T-helper 17 cell (primary cell): ENCODE results near the gene TMPRSS3. TPM values are rescaled to one million over a fixed set of nuclear protein-coding genes. Genes with fewer than 3 reads are reported as not detected.

Source experiments
- ATAC-seq: fragments of 150-1000 bp; cut with Tn5 transposase; 2 replicates; pipeline ENCODE4 v1.10.0; 2021; ENCODE audit warnings: mild to moderate bottlenecking, moderate library complexity
- DNase-seq, 3 donors: peaks; one replicate each; pipeline versions ENCODE4 v3.0.0 to v3.0.0-alpha.2; 2020 to 2021
- H3K9me3 ChIP-seq: one replicate; pipeline ENCODE4 v1.7.0; 2013; ENCODE audit warnings: low read length, mild to moderate bottlenecking; ENCODE audit not compliant: control insufficient read depth, poor library complexity, severe bottlenecking
- H3K27ac Mint-ChIP-seq: one replicate; pipeline ENCODE4 v1.8.0; 2022; ENCODE audit warnings: mild to moderate bottlenecking, moderate library complexity, mixed read lengths
- H3K27me3 Mint-ChIP-seq: one replicate; pipeline ENCODE4 v1.8.0; 2022; ENCODE audit warnings: mixed read lengths
- H3K36me3 Mint-ChIP-seq: one replicate; pipeline ENCODE4 v1.8.0; 2022; ENCODE audit warnings: low read depth, mixed read lengths
- H3K4me1 Mint-ChIP-seq: one replicate; pipeline ENCODE4 v1.8.0; 2022; ENCODE audit warnings: mild to moderate bottlenecking, mixed read lengths
- H3K4me3 Mint-ChIP-seq: one replicate; pipeline ENCODE4 v1.8.0; 2022; ENCODE audit warnings: mild to moderate bottlenecking, moderate library complexity, mixed read lengths
- total RNA-seq, 4 donors: library from RNA in 2 of 4; stranded (reverse) in 2 of 4; gene quantifications; one replicate each; pipeline ENCODE4 v1.2.3 and lab custom pipeline; 2022 to 2026

Gene TMPRSS3
- total RNA-seq, 2 donors from 2014 or later: 2.8 to 4.5 TPM

DNA sequence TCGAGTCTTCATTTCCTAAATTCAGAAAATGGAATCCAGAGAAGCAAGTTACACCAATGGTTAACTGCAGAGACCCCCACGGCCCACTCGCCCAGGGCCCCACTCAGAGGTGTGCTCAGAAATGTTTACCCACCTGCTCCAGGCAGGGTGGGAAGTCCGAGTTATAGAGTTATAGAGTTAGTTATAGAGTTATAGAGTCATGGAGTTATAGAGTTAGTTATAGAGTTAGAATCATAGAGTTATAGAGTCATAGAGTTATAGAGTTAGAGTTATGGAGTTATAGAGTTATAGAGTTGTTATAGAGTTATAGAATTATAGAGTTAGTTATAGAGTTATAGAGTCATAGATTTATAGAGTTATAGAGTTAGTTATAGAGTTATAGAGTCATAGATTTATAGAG lies 39.5 kb upstream of the TMPRSS3 start:
- no peaks in the 10 kb centered on the region for H3K9me3 ChIP-seq
- ATAC-seq (no peak), DNase-seq (no peak)
- H3K27ac Mint-ChIP-seq: peak overlapping the region; percentile 90
- H3K27me3 Mint-ChIP-seq: no peaks in the 10 kb centered on the region
- H3K4me3 Mint-ChIP-seq: no peak overlapping the region
- H3K4me1 Mint-ChIP-seq: peaks cover 24% of the 10 kb centered on the region
- peaks cover 23% of the 10 kb centered on the region for H3K36me3 Mint-ChIP-seq

DNA sequence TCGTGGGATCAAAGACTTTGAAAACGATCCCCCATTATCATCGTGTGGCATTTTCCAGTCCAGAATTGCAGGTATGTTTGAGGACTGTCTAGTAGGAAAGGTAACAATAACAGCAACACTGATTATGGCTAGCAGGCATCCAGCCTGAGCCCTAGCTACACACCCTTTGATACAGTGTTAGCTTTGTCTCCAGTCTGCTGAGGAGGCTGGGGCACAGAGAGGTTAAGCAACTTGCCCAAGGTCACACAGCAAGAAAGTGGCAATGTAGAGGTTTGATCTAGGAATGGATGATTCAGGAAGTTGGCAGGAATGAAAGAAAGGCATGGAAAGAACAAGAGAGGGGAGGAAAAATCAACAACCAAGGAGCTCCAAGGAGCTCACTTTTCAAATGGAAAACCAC lies 39.0 kb upstream of the TMPRSS3 start:
- Mint-ChIP-seq H3K27me3 (no peaks in the 10 kb centered on the region), H3K4me3 (no peak overlapping the region), H3K36me3 (peaks cover 23% of the 10 kb centered on the region), H3K4me1 (peaks cover 24% of the 10 kb centered on the region), H3K27ac (peak overlapping the region; percentile 90)
- no peak for DNase-seq
- H3K9me3 ChIP-seq: no peaks in the 10 kb centered on the region
- no peak for ATAC-seq

DNA sequence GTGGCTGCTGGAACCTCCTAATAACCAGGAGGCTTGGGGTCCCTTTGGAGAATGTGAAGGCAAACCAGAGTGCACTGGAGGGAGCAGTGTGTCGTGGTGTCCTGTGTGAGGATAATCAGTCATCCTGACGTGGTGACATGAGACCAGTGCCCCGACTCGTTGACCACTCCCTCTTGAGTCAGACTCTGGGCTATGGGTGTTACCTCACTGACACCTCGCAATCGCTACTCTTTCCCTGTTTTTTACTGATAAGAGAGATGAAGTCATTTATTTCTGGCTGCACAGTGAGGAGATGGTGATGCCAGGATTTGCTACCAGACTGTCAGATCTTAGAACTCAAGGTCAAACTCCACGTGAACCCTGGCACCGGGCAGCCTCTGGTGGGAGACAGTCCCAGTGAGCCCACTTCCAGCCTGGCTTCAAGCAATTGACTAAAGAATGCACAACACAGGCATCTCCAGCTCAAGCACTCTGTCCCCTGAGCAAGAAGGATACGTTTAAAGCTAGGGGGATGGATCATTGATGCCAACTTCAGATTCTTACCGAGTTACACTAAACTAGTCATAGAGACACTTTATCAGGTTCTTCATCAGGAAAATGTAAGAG lies 38.2 kb upstream of the TMPRSS3 start:
- ATAC-seq: no peak
- Mint-ChIP-seq H3K4me1 (peaks cover 16% of the 10 kb centered on the region), H3K36me3 (peaks cover 19% of the 10 kb centered on the region), H3K27ac (peak overlapping the region; percentile 90), H3K4me3 (no peak overlapping the region), H3K27me3 (no peaks in the 10 kb centered on the region)
- DNase-seq: no peak
- H3K9me3 ChIP-seq: no peaks in the 10 kb centered on the region

- ATAC-seq (no peak), DNase-seq (no peak)
- peak overlapping the region; percentile 90 for H3K27ac Mint-ChIP-seq
- no peaks in the 10 kb centered on the region for H3K9me3 ChIP-seq
- no peak overlapping the region for H3K4me3 Mint-ChIP-seq
- peaks cover 12% of the 10 kb centered on the region for H3K4me1 Mint-ChIP-seq
- H3K27me3 Mint-ChIP-seq: no peaks in the 10 kb centered on the region
- H3K36me3 Mint-ChIP-seq: peaks cover 14% of the 10 kb centered on the region
Observed at GRCh38 chr21:42432695-42433094, 36.8 kb upstream of the TMPRSS3 start.

- no peak overlapping the region for H3K4me3 Mint-ChIP-seq
Observed at GRCh38 chr21:42431196-42431595, 35.3 kb upstream of the TMPRSS3 start.

GRCh38 chr21:42430521-42430920 lies 34.7 kb upstream of the TMPRSS3 start:
- H3K9me3 ChIP-seq: no peaks in the 10 kb centered on the region
- Mint-ChIP-seq H3K27ac (peak overlapping the region; percentile 47), H3K27me3 (no peaks in the 10 kb centered on the region), H3K4me3 (peak overlapping the region; percentile 12), H3K4me1 (peaks cover 25% of the 10 kb centered on the region), H3K36me3 (peaks cover 13% of the 10 kb centered on the region)
- DNase-seq (no peak), ATAC-seq (no peak)

More at GRCh38 chr21:42431196-42431595, 35.3 kb upstream of the TMPRSS3 start:
- peaks cover 23% of the 10 kb centered on the region for H3K4me1 Mint-ChIP-seq
- H3K27ac Mint-ChIP-seq: peak overlapping the region; percentile 47
- ATAC-seq: no peak
- no peak for DNase-seq
- H3K36me3 Mint-ChIP-seq: peaks cover 13% of the 10 kb centered on the region
- H3K9me3 ChIP-seq: no peaks in the 10 kb centered on the region
- H3K27me3 Mint-ChIP-seq: no peaks in the 10 kb centered on the region

DNA sequence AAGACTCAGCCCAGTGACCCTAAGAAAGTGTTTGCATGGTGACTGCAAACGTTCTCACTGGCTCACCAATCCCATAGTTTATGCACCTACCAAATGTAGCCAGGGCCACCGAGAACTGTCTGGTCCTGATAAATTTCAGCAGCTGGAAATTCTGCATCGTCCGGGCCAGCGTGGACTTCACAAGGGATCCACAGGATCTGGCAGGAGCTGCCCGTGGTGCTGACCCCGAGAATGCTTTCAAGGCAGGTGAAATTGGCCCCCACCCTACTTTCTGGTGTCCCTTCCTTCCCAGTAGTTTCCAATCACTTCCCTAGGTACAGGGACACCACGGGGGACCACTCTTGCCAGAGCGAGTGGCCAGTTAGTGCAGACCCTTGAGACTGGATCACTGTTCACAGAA lies 34.0 kb upstream of the TMPRSS3 start:
- no peaks in the 10 kb centered on the region for H3K9me3 ChIP-seq
- peaks cover 30% of the 10 kb centered on the region for H3K4me1 Mint-ChIP-seq
- no peaks in the 10 kb centered on the region for H3K27me3 Mint-ChIP-seq
- no peak overlapping the region for H3K4me3 Mint-ChIP-seq
- ATAC-seq: no peak
- H3K36me3 Mint-ChIP-seq: peaks cover 10% of the 10 kb centered on the region
- H3K27ac Mint-ChIP-seq: no peak overlapping the region
- DNase-seq: no peak

DNA sequence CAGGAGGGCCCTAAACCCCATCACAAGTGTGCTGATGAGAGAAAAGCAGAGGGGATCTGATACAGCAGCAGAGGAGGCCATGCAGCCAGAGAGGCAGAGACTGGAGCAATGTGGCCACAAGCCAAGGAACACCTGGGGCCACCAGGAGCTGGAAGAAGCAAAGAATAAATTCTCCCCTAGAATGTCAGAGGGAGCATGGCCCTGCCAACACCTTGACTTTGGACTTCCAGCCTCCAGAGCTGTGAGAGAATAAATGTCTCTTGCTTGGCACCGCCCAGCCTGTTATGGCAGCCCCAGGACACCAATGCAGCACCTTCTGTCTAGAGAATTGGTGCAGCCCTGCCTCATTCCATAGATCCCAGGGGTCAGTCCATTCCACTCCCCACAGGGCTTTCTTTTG lies 33.2 kb upstream of the TMPRSS3 start:
- DNase-seq: no peak
- Mint-ChIP-seq H3K36me3 (peaks cover 10% of the 10 kb centered on the region), H3K27me3 (no peaks in the 10 kb centered on the region), H3K27ac (no peak overlapping the region), H3K4me3 (no peak overlapping the region), H3K4me1 (peaks cover 33% of the 10 kb centered on the region)
- no peaks in the 10 kb centered on the region for H3K9me3 ChIP-seq
- no peak for ATAC-seq

DNA sequence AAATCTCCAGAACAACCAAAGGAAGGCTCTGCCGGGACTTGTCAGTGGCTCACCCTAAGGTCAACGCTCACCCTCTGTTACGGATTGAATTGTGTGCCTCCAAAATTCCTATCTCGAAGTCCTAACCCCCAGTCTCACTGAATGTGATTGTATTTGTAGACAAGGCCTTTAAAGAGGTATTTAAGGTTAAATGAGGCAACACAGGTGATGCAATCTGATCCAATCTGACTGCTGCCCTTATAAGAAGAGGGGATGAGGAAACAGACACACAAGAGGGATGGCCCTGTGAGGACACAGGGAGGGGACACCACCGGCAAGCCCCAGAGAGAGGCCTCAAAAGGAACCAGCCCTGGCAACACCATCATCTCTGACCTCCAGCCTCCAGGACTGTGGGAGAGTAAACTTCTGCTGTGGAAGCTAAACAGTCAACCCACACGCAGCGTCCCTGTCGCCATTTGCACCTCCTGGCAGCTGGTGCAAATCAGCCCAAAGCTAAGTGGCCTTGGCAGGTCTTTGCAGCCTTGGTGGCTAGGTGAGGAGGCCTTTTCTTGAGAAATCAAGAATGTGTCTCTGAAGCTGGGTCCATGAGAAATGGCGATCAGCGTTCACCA lies 32.1 kb upstream of the TMPRSS3 start:
- no peaks in the 10 kb centered on the region for H3K27me3 Mint-ChIP-seq
- no peaks in the 10 kb centered on the region for H3K9me3 ChIP-seq
- no peak overlapping the region for H3K4me3 Mint-ChIP-seq
- peak overlapping the region; percentile 96 for H3K27ac Mint-ChIP-seq
- DNase-seq (no peak), ATAC-seq (no peak)
- H3K36me3 Mint-ChIP-seq: peaks cover 10% of the 10 kb centered on the region
- peaks cover 39% of the 10 kb centered on the region for H3K4me1 Mint-ChIP-seq

DNA sequence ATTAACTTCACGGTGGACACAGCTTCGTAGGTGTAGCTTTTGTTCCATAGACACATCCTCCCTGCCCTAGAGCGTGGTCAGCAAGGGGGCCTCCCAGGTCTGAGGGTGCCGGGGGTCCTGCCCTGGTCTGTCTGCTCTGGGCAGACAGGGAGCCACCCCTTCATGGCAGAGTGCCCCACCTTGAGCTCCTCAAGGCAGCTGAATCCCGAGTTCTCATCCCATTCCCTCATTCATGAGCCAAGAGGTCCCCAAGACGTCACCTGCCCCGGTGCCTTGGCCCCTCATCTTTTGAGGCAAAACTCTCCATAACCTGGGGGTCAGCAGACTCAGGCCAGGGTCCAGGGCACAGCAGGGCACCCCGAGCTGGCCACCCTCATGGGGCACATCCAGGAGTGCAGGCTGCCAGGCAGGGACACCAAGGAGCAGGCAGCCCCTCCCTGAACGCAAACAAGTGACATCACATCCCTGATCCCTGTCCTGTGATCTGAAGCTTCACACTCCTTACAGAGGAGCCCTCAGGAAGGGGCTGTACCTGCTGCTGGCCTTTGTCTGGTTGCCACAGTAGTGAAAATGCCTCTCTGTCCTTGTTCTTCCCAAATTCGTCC lies 31.1 kb upstream of the TMPRSS3 start:
- Mint-ChIP-seq H3K36me3 (peaks cover 7% of the 10 kb centered on the region), H3K27ac (peak overlapping the region; percentile 96), H3K4me1 (peaks cover 46% of the 10 kb centered on the region), H3K27me3 (no peaks in the 10 kb centered on the region), H3K4me3 (peak overlapping the region; percentile 60)
- H3K9me3 ChIP-seq: no peaks in the 10 kb centered on the region
- DNase-seq (no peak), ATAC-seq (no peak)

DNA sequence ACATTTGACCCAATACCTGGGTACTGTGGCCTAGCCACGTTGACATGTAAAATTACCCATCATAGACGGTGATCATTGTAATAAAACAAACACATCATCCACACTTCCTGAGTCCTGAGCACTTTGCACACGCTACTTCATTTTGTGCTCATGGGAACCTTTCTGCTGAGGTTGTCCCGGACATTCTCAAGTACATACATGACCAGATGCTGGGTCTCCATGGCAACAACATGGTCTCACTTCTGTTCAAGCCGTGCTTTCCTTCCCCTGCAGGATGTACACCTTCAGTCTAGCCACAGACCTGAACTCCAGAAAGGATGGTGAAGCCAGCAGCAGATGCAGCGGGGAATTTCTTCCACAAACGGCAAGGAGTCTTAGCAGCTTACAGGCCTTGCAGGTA lies 30.6 kb upstream of the TMPRSS3 start:
- no peaks in the 10 kb centered on the region for H3K9me3 ChIP-seq
- Mint-ChIP-seq H3K4me3 (peak overlapping the region; percentile 60), H3K4me1 (peaks cover 51% of the 10 kb centered on the region), H3K27ac (peak overlapping the region; percentile 96), H3K27me3 (no peaks in the 10 kb centered on the region), H3K36me3 (peaks cover 7% of the 10 kb centered on the region)
- ATAC-seq (no peak), DNase-seq (no peak)

DNA sequence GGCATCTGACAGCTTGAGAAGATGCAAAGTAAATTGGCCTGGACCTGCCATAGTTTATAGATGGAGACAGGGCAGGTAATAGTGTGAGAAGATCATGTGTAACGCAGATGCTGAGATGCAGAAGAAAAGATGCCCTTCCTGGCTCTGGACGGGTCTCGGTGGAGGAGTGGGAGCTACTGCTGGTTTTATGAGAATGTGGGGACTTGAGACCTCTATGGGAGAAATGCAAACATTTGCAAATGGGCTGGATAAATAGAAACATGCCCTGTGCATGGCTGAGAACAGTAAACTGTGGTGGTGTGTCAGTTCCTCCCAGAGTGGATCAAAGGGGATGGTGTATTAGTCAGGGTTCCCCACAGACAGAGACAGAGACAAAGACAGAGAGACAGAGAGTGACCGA lies 29.7 kb upstream of the TMPRSS3 start:
- ATAC-seq (peak; percentile 26), DNase-seq (no peak)
- peaks cover 59% of the 10 kb centered on the region for H3K4me1 Mint-ChIP-seq
- peak overlapping the region; percentile 92 for H3K4me3 Mint-ChIP-seq
- H3K36me3 Mint-ChIP-seq: peaks cover 9% of the 10 kb centered on the region
- peak overlapping the region; percentile 96 for H3K27ac Mint-ChIP-seq
- H3K27me3 Mint-ChIP-seq: no peaks in the 10 kb centered on the region
- no peaks in the 10 kb centered on the region for H3K9me3 ChIP-seq

DNA sequence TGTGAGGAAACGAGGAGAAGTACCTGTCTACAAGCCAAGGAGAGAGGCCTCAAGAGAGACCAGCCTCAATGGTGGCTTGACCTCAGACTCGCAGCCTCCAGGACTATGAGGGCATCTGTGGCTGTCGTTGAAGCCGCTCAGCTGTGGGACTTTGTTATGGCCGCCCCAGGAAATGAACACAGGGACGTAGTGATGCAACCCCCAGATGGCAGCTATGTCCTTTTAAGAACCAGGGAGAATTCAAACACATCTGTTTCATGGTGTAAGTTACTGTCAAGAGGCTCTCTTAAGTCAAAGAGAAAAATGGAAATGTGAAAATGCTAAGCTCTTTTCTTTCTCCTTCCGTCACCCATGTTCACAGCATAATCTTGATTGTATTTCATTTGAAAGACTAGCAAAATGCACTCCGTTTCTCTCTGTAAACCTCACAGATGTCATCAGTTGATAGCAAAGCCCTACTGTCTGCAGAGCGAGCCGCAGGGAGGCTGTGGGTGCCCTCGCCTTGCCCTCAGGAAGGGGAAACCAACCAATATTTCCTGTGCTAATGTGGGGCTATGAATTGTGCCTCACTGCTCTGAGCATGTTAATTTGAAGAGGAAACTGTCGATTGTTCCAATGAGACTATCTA lies 29.2 kb upstream of the TMPRSS3 start:
- H3K9me3 ChIP-seq: no peaks in the 10 kb centered on the region
- Mint-ChIP-seq H3K4me1 (peaks cover 62% of the 10 kb centered on the region), H3K4me3 (peak overlapping the region; percentile 92), H3K36me3 (peaks cover 12% of the 10 kb centered on the region), H3K27me3 (no peaks in the 10 kb centered on the region), H3K27ac (peak overlapping the region; percentile 96)
- ATAC-seq (peak; percentile 93), DNase-seq (peak; percentile 56 to 77 (median 64))
